SK-N-SH (cell line): Measurements from ENCODE around the gene MKRN1. TPM values are rescaled to one million over a fixed set of nuclear protein-coding genes. Genes with fewer than 3 reads are reported as not detected.

Source experiments
- CTCF ChIA-PET: fragments of 300-600, 350-600 bp; formaldehyde crosslinking; extraction: SDS; loops from one replicate; lab custom pipeline; 2021; lab: Yijun Ruan, JAX
- POLR2A ChIA-PET: fragments of 350-600 bp; sonication (Branson Sonifier 250); formaldehyde crosslinking; extraction: SDS; loops from one replicate; lab custom pipeline; 2020; ENCODE audit warnings: antibody characterized with exemption, inconsistent platforms; lab: Yijun Ruan, JAX
- DNase-seq: peaks from one replicate; pipeline ENCODE4 v3.0.0; 2012
- H2AFZ ChIP-seq: fragments of 200-600 bp; sonication (generic); 2 replicates; pipeline ENCODE4 v1.8.1; 2016; ENCODE audit warnings: antibody characterized with exemption, mild to moderate bottlenecking, low read depth
- H3F3A ChIP-seq: fragments of 200-600 bp; sonication (generic); replicated peaks from 2 replicates; pipeline ENCODE3; 2016; ENCODE audit warnings: antibody characterized with exemption, mild to moderate bottlenecking; ENCODE audit not compliant: insufficient read depth
- H3K27ac ChIP-seq, 2 experiments: fragments of 200-500 bp in 1 of 2; fragments of 200-600 bp in 1 of 2; sonication (Bioruptor generic) in 1 of 2; sonication (generic), shearing (Covaris generic) in 1 of 2; 2 replicates each; pipeline versions ENCODE4 v1.5.1 to v1.6.1; 2014 to 2016; ENCODE audit warnings: low read depth in 2 of 2, inconsistent platforms in 1 of 2, low read length in 1 of 2, mild to moderate bottlenecking in 1 of 2, mixed read lengths in 1 of 2
- H3K27me3 ChIP-seq: fragments of 200-600 bp; sonication (generic), shearing (Covaris generic); 2 replicates; pipeline ENCODE4 v1.6.1; 2016; ENCODE audit warnings: mixed run types; ENCODE audit not compliant: insufficient read depth
- H3K36me3 ChIP-seq, 2 experiments: fragments of 200-500 bp in 1 of 2; fragments of 200-600 bp in 1 of 2; sonication (Bioruptor generic) in 1 of 2; sonication (generic) in 1 of 2; replicated peaks in 1 of 2; 2 replicates each; pipeline versions ENCODE3 to v1.5.1; 2014 to 2016; ENCODE audit warnings: low read length in 1 of 2, mild to moderate bottlenecking in 1 of 2; ENCODE audit not compliant: insufficient read depth in 2 of 2, control insufficient read depth in 1 of 2
- H3K4me1 ChIP-seq, 2 experiments: fragments of 200-500 bp in 1 of 2; fragments of 200-600 bp in 1 of 2; sonication (Bioruptor generic) in 1 of 2; sonication (generic), shearing (Covaris generic) in 1 of 2; 2 replicates each; pipeline versions ENCODE4 v1.5.1 to v1.6.1; 2014 to 2016; ENCODE audit warnings: low read depth in 1 of 2, low read length in 1 of 2, mixed run types in 1 of 2; ENCODE audit not compliant: insufficient read depth in 2 of 2, control insufficient read depth in 1 of 2
- H3K4me2 ChIP-seq: fragments of 200-600 bp; sonication (generic), shearing (Covaris generic); 2 replicates; pipeline ENCODE4 v1.6.1; 2017; ENCODE audit warnings: mixed run types
- H3K4me3 ChIP-seq, 2 experiments: fragments of 200-500 bp in 1 of 2; fragments of 200-600 bp in 1 of 2; sonication (Bioruptor generic) in 1 of 2; sonication (generic), shearing (Covaris generic) in 1 of 2; 2 replicates each; pipeline versions ENCODE4 v1.5.1 to v1.8.1; 2014 to 2016; ENCODE audit warnings: low read depth in 2 of 2, inconsistent platforms in 1 of 2, low read length in 1 of 2, mild to moderate bottlenecking in 1 of 2, mixed read lengths in 1 of 2, moderate library complexity in 1 of 2
- H3K79me2 ChIP-seq: fragments of 200-600 bp; sonication (generic); 2 replicates; pipeline ENCODE4 v1.8.1; 2017; ENCODE audit warnings: mild to moderate bottlenecking; ENCODE audit not compliant: insufficient read depth
- H3K9ac ChIP-seq: fragments of 200-600 bp; sonication (generic); 2 replicates; pipeline ENCODE4 v1.6.1; 2017; ENCODE audit warnings: mixed run types
- H3K9me2 ChIP-seq: fragments of 200-600 bp; sonication (generic); 2 replicates; pipeline ENCODE4 v1.6.1; 2017; ENCODE audit warnings: mixed run types
- H3K9me3 ChIP-seq: fragments of 200-600 bp; sonication (generic); 2 replicates; pipeline ENCODE4 v1.6.1; 2017; ENCODE audit warnings: mixed run types, mild to moderate bottlenecking, moderate library complexity
- H4K20me1 ChIP-seq: fragments of 200-600 bp; sonication (generic); 2 replicates; pipeline ENCODE4 v1.6.1; 2017; ENCODE audit warnings: mild to moderate bottlenecking, mixed run types; ENCODE audit not compliant: insufficient read depth
- CHD2 ChIP-seq: fragments of 150-350 bp; IDR thresholded peaks from 2 replicates; pipeline ENCODE4 v1.6.1; 2018; ENCODE audit warnings: low read length; ENCODE audit not compliant: partially characterized antibody
- FOXM1 ChIP-seq: IDR thresholded peaks from 2 replicates; pipeline ENCODE4 v1.4.0; 2012; ENCODE audit warnings: low read depth, mild to moderate bottlenecking
- GABPA ChIP-seq: IDR thresholded peaks from 2 replicates; pipeline ENCODE4 v1.4.0; 2012; ENCODE audit warnings: low read depth, mild to moderate bottlenecking
- GATA2 ChIP-seq: sonication (generic); formaldehyde crosslinking; IDR thresholded peaks from 2 replicates; pipeline ENCODE4 v1.5.0; 2020; ENCODE audit warnings: mild to moderate bottlenecking, missing genetic modification reagents
- JUND ChIP-seq: IDR thresholded peaks from 2 replicates; pipeline ENCODE4 v1.4.0; 2012
- NFIC ChIP-seq: IDR thresholded peaks from 2 replicates; pipeline ENCODE4 v1.4.0; 2012; ENCODE audit warnings: borderline replicate concordance
- NRF1 ChIP-seq: IDR thresholded peaks from 2 replicates; pipeline ENCODE4 v1.6.1; 2012; ENCODE audit warnings: low read depth, mild to moderate bottlenecking, low read length
- POLR2AphosphoS5 ChIP-seq: IDR thresholded peaks from 2 replicates; pipeline ENCODE4 v1.6.1; 2012; ENCODE audit warnings: low read depth, low read length
- RAD21 ChIP-seq: IDR thresholded peaks from 2 replicates; pipeline ENCODE4 v1.6.1; 2012; ENCODE audit warnings: mild to moderate bottlenecking, low read length
- RCOR1 ChIP-seq: fragments of 150-350 bp; IDR thresholded peaks from 2 replicates; pipeline ENCODE4 v1.6.1; 2017; ENCODE audit warnings: antibody characterized with exemption, low read length
- RFX5 ChIP-seq: IDR thresholded peaks from 2 replicates; pipeline ENCODE4 v1.6.1; 2012; ENCODE audit warnings: mild to moderate bottlenecking, improper control_type of control experiment, low read length
- YY1 ChIP-seq: IDR thresholded peaks from 2 replicates; pipeline ENCODE4 v1.4.0; 2012; ENCODE audit warnings: low read depth, mild to moderate bottlenecking
- WGBS: methylation state at CpG from one replicate; pipeline ENCODE4 v1.1.6; 2017; ENCODE audit warnings: low lambda C conversion rate; 5-methylcytosine and 5-hydroxymethylcytosine counted together
- polyA plus RNA-seq, 3 experiments: library from polyadenylated mRNA; depleted of rRNA; stranded (reverse); fragments of >200 nt; gene quantifications; 2 replicates each; pipeline ENCODE4 v1.2.3, GENCODE V29; 2012
- TF ChIP-seq, protein P1 (sequence below): fragments of 200-600 bp; sonication (generic); IDR thresholded peaks from 2 replicates; pipeline ENCODE4 v1.6.1; 2017; ENCODE audit warnings: antibody characterized with exemption, mild to moderate bottlenecking, moderate library complexity
- TF ChIP-seq, protein P2 (sequence below): IDR thresholded peaks from 2 replicates; pipeline ENCODE4 v1.4.0; 2012; ENCODE audit warnings: low read depth
- TF ChIP-seq, protein P3 (sequence below): fragments of 150-350 bp; IDR thresholded peaks from 2 replicates; pipeline ENCODE4 v1.6.1; 2017; ENCODE audit warnings: antibody characterized with exemption, low read length, low read depth, borderline replicate concordance
- TF ChIP-seq, protein P4 (sequence below): IDR thresholded peaks from 2 replicates; pipeline ENCODE4; 2012
- TF ChIP-seq, protein P5 (sequence below): IDR thresholded peaks from 2 replicates; pipeline ENCODE4 v1.4.0; 2012; ENCODE audit warnings: low read depth, borderline replicate concordance

MKRN1 gene
- polyA plus RNA-seq, 1 of the 3 experiments (the other 2 are of a cell fraction) = 53.5 TPM

DNA sequence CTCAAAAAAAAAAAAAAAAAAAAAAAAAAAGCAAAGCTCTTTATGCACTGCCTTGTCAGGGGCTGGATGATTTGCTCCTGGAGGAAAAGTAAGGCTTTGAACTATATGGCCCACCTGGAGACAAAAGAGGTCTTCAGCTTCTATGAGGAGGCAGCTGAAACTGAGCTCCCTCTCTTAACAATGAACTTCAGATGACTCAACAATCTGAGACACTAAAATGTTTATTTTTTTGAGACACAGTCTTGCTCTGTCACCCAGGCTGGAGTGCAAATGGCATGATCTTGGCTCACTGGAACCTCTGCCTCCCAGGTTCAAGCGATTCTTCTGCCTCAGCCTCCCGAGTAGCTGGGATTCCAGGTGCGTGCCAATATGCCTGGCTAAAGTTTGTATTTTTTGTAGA lies 38.7 kb downstream of the MKRN1 start:
- H3K27me3 ChIP-seq = no peaks in the 10 kb centered on the region
- 88% methylated on average over 3 of the region's 3 CpGs for WGBS
- H3K9ac ChIP-seq = no peak overlapping the region
- no peaks in the 10 kb centered on the region for H3K79me2 ChIP-seq
- TF ChIP-seq RCOR1 = no peak
- TF ChIP-seq, protein P1, sequence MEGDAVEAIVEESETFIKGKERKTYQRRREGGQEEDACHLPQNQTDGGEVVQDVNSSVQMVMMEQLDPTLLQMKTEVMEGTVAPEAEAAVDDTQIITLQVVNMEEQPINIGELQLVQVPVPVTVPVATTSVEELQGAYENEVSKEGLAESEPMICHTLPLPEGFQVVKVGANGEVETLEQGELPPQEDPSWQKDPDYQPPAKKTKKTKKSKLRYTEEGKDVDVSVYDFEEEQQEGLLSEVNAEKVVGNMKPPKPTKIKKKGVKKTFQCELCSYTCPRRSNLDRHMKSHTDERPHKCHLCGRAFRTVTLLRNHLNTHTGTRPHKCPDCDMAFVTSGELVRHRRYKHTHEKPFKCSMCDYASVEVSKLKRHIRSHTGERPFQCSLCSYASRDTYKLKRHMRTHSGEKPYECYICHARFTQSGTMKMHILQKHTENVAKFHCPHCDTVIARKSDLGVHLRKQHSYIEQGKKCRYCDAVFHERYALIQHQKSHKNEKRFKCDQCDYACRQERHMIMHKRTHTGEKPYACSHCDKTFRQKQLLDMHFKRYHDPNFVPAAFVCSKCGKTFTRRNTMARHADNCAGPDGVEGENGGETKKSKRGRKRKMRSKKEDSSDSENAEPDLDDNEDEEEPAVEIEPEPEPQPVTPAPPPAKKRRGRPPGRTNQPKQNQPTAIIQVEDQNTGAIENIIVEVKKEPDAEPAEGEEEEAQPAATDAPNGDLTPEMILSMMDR = no peak
- TF ChIP-seq JUND = no peak
- TF ChIP-seq, protein P2, sequence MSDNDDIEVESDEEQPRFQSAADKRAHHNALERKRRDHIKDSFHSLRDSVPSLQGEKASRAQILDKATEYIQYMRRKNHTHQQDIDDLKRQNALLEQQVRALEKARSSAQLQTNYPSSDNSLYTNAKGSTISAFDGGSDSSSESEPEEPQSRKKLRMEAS = no peak
- TF ChIP-seq, protein P3, sequence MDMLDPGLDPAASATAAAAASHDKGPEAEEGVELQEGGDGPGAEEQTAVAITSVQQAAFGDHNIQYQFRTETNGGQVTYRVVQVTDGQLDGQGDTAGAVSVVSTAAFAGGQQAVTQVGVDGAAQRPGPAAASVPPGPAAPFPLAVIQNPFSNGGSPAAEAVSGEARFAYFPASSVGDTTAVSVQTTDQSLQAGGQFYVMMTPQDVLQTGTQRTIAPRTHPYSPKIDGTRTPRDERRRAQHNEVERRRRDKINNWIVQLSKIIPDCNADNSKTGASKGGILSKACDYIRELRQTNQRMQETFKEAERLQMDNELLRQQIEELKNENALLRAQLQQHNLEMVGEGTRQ = no peak
- no peak for TF ChIP-seq YY1
- TF ChIP-seq FOXM1 = no peak
- no peak for TF ChIP-seq POLR2AphosphoS5
- TF ChIP-seq NRF1 = no peak
- TF ChIP-seq GATA2 (CRISPR knock-in tag) = no peak
- TF ChIP-seq, protein P4, sequence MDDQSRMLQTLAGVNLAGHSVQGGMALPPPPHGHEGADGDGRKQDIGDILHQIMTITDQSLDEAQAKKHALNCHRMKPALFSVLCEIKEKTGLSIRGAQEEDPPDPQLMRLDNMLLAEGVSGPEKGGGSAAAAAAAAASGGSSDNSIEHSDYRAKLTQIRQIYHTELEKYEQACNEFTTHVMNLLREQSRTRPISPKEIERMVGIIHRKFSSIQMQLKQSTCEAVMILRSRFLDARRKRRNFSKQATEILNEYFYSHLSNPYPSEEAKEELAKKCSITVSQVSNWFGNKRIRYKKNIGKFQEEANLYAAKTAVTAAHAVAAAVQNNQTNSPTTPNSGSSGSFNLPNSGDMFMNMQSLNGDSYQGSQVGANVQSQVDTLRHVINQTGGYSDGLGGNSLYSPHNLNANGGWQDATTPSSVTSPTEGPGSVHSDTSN = no peak
- TF ChIP-seq GABPA = no peak
- TF ChIP-seq, protein P5, sequence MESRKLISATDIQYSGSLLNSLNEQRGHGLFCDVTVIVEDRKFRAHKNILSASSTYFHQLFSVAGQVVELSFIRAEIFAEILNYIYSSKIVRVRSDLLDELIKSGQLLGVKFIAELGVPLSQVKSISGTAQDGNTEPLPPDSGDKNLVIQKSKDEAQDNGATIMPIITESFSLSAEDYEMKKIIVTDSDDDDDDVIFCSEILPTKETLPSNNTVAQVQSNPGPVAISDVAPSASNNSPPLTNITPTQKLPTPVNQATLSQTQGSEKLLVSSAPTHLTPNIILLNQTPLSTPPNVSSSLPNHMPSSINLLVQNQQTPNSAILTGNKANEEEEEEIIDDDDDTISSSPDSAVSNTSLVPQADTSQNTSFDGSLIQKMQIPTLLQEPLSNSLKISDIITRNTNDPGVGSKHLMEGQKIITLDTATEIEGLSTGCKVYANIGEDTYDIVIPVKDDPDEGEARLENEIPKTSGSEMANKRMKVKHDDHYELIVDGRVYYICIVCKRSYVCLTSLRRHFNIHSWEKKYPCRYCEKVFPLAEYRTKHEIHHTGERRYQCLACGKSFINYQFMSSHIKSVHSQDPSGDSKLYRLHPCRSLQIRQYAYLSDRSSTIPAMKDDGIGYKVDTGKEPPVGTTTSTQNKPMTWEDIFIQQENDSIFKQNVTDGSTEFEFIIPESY = no peak
- no peak for TF ChIP-seq CHD2
- no peak for TF ChIP-seq RFX5
- TF ChIP-seq NFIC = no peak
- TF ChIP-seq RAD21 = no peak
- CTCF ChIA-PET = interaction anchor here (0.6 to 1.4 kb wide), 2 partner anchors 14 to 453 kb away, joined by 3 read pairs; no protein-coding TSS in a partner anchor
- no peaks in the 10 kb centered on the region for H4K20me1 ChIP-seq
- POLR2A ChIA-PET = interaction anchor here (0.6 kb wide), 1 partner anchor 19 kb away, joined by 5 read pairs; no protein-coding TSS in a partner anchor
- H3K36me3 ChIP-seq = no peaks in the 10 kb centered on the region
- no peak overlapping the region for H3K4me2 ChIP-seq
- H3K27ac ChIP-seq = no peak overlapping the region
- H3K9me2 ChIP-seq = no peaks in the 10 kb centered on the region
- H3F3A ChIP-seq = peaks cover 4% of the 10 kb centered on the region
- H3K4me1 ChIP-seq = no peaks in the 10 kb centered on the region
- H3K4me3 ChIP-seq = no peak overlapping the region
- no peaks in the 10 kb centered on the region for H3K9me3 ChIP-seq
- no peak overlapping the region for H2AFZ ChIP-seq
- no peak for DNase-seq
